ENCODE measurements around the gene CD55. TPM values are rescaled to one million over a fixed set of nuclear protein-coding genes. Genes with fewer than 3 reads are reported as not detected.
A peak's percentile ranks its signal among the peaks of the same experiment; 100 is the strongest.
"Not testable (repeated sequence)": the region's sequence is repeated elsewhere in the genome, so short reads cannot be mapped to it uniquely, and the experiment has no call there.

Gene CD55
- total RNA-seq, 1 donor from 2014 or later = 35.4 TPM

GRCh38 chr1:207318072-207318619 lies 3.3 kb upstream of the CD55 start:
- no peak for DNase-seq (ENCODE audit: low read depth)
- no peak for TF ChIP-seq CTCF (IDR thresholded peaks at IDR 0.05; ENCODE audit: insufficient read depth, low read length, poor library complexity, severe bottlenecking)
- Histone ChIP-seq H3K36me3 (ENCODE audit: control insufficient read depth, insufficient read depth, low read length) (no peaks in the 10 kb centered on the region), H3K4me3 (ENCODE audit: low read depth, low read length) (no peak overlapping the region), H3K27me3 (ENCODE audit: control insufficient read depth, insufficient read depth, low read length) (no peaks in the 10 kb centered on the region)

GRCh38 chr1:207319199-207319598 lies 2.3 kb upstream of the CD55 start:
- TF ChIP-seq CTCF (IDR thresholded peaks at IDR 0.05; ENCODE audit: insufficient read depth, low read length, poor library complexity, severe bottlenecking) = no peak
- Histone ChIP-seq H3K36me3 (ENCODE audit: control insufficient read depth, insufficient read depth, low read length) (no peaks in the 10 kb centered on the region), H3K27me3 (ENCODE audit: control insufficient read depth, insufficient read depth, low read length) (no peaks in the 10 kb centered on the region)

GRCh38 chr1:207320105-207320504 lies 1.4 kb upstream of the CD55 start:
- not testable (repeated sequence) for DNase-seq (ENCODE audit: low read depth); H3K4me3 ChIP-seq (ENCODE audit: low read depth, low read length); H3K27me3 ChIP-seq (ENCODE audit: control insufficient read depth, insufficient read depth, low read length); H3K36me3 ChIP-seq (ENCODE audit: control insufficient read depth, insufficient read depth, low read length)

More at GRCh38 chr1:207319199-207319598, 2.3 kb upstream of the CD55 start:
- no peak for DNase-seq (ENCODE audit: low read depth)
- H3K4me3 ChIP-seq (ENCODE audit: low read depth, low read length) = no peak overlapping the region

GRCh38 chr1:207321790-207322645 lies 540 bp downstream of the CD55 start:
- no peak for TF ChIP-seq CTCF (IDR thresholded peaks at IDR 0.05; ENCODE audit: insufficient read depth, low read length, poor library complexity, severe bottlenecking)
- H3K27me3 ChIP-seq (ENCODE audit: control insufficient read depth, insufficient read depth, low read length) = no peaks in the 10 kb centered on the region
- H3K4me3 ChIP-seq (ENCODE audit: low read depth, low read length) = peak overlapping the region; percentile 71
- H3K36me3 ChIP-seq (ENCODE audit: control insufficient read depth, insufficient read depth, low read length) = no peaks in the 10 kb centered on the region
- DNase-seq (ENCODE audit: low read depth) = no peak

GRCh38 chr1:207323425-207324225 lies 2.1 kb downstream of the CD55 start:
- Histone ChIP-seq H3K27me3 (ENCODE audit: control insufficient read depth, insufficient read depth, low read length) (no peaks in the 10 kb centered on the region), H3K4me3 (ENCODE audit: low read depth, low read length) (no peak overlapping the region), H3K36me3 (ENCODE audit: control insufficient read depth, insufficient read depth, low read length) (no peaks in the 10 kb centered on the region)
- no peak for DNase-seq (ENCODE audit: low read depth)
- TF ChIP-seq CTCF (IDR thresholded peaks at IDR 0.05; ENCODE audit: insufficient read depth, low read length, poor library complexity, severe bottlenecking) = no peak

GRCh38 chr1:207328004-207328403 lies 6.5 kb downstream of the CD55 start:
- Histone ChIP-seq H3K36me3 (ENCODE audit: control insufficient read depth, insufficient read depth, low read length) (no peaks in the 10 kb centered on the region), H3K27me3 (ENCODE audit: control insufficient read depth, insufficient read depth, low read length) (no peaks in the 10 kb centered on the region), H3K4me3 (ENCODE audit: low read depth, low read length) (no peak overlapping the region)
- DNase-seq (ENCODE audit: low read depth) = no peak
- TF ChIP-seq CTCF (IDR thresholded peaks at IDR 0.05; ENCODE audit: insufficient read depth, low read length, poor library complexity, severe bottlenecking) = no peak
